ENCODE measurements around the gene ASCL2.
A peak's percentile ranks its signal among the peaks of the same experiment; 100 is the strongest.

Gene ASCL2

GRCh38 chr11:2307501-2308331 is 37.3 kb upstream of the ASCL2 start:
- DNase-seq, result no peak

GRCh38 chr11:2306877-2307500 is 36.6 kb upstream of the ASCL2 start:
- no peak for DNase-seq

GRCh38 chr11:2306452-2306823 is 36.0 kb upstream of the ASCL2 start:
- no peak for DNase-seq

GRCh38 chr11:2305788-2306451 is 35.5 kb upstream of the ASCL2 start:
- DNase-seq, result no peak

GRCh38 chr11:2305140-2305778 is 34.9 kb upstream of the ASCL2 start:
- DNase-seq, result peak; percentile 86

- DNase-seq, result no peak
Observed at GRCh38 chr11:2304506-2305139, 34.2 kb upstream of the ASCL2 start.

GRCh38 chr11:2303627-2304505 is 33.5 kb upstream of the ASCL2 start:
- DNase-seq, result no peak

GRCh38 chr11:2302896-2303626 is 32.7 kb upstream of the ASCL2 start:
- DNase-seq, result no peak

- DNase-seq, result no peak
Observed at GRCh38 chr11:2302306-2302895, 32.0 kb upstream of the ASCL2 start.

GRCh38 chr11:2301631-2302305 is 31.4 kb upstream of the ASCL2 start, which contains the start of the genes C11orf21 and TSPAN32:
Gene C11orf21, minus strand, starts transcription at chr11:2301918. Its CDS starts 110 bp downstream, at chr11:2301808.
Gene TSPAN32, plus strand, starts transcription at chr11:2302013. Its CDS starts 137 bp downstream, at chr11:2302150.
- DNase-seq, result peak; percentile 42

- DNase-seq, result no peak
Observed at GRCh38 chr11:2300936-2301630, 30.7 kb upstream of the ASCL2 start.

GRCh38 chr11:2300290-2300935 is 30.0 kb upstream of the ASCL2 start:
- DNase-seq, result no peak

GRCh38 chr11:2299773-2300172 is 29.4 kb upstream of the ASCL2 start:
- DNase-seq, result no peak

- DNase-seq, result no peak
Observed at GRCh38 chr11:2298795-2299761, 28.7 kb upstream of the ASCL2 start.

GRCh38 chr11:2298131-2298794 is 27.9 kb upstream of the ASCL2 start:
- no peak for DNase-seq

GRCh38 chr11:2297623-2298030 is 27.2 kb upstream of the ASCL2 start:
- no peak for DNase-seq
